AG20443 (cell line): Measurements from ENCODE around the gene ATXN10.

ENCODE experiments used
- DNase-seq: peaks from one replicate; pipeline ENCODE4 v3.0.0; 2012; ENCODE audit warnings: low spot score, mixed read lengths

ATXN10 gene

DNA sequence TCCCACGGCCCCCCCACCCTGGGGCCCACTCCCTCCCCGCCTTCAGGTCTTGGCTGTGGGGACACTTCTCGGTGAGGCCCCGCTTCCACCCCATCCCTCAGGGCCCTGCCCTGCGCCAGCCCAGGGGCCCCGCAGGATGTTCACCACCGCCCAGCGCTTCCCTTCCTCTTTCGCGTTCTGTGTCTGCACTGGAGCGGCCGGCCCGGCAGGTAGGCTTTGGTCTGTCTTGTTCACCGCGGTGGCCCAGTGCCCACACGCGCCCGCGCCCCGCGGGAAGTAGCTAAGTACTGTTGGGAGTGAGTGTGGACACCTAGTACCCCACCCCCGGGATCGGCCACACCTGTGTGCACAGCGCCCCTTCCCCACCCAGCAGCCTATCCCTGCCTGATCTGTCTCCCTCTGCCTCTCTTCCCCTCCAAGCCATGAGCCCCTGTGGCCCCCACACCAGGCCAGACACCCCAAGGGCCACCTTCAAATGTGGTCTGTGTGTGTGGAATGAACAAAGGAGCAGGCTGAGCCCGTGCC is 219.9 kb downstream of the ATXN10 start:
- no peak for DNase-seq

GRCh38 chr22:45891996-45892621 is 220.5 kb downstream of the ATXN10 start:
- no peak for DNase-seq

DNA sequence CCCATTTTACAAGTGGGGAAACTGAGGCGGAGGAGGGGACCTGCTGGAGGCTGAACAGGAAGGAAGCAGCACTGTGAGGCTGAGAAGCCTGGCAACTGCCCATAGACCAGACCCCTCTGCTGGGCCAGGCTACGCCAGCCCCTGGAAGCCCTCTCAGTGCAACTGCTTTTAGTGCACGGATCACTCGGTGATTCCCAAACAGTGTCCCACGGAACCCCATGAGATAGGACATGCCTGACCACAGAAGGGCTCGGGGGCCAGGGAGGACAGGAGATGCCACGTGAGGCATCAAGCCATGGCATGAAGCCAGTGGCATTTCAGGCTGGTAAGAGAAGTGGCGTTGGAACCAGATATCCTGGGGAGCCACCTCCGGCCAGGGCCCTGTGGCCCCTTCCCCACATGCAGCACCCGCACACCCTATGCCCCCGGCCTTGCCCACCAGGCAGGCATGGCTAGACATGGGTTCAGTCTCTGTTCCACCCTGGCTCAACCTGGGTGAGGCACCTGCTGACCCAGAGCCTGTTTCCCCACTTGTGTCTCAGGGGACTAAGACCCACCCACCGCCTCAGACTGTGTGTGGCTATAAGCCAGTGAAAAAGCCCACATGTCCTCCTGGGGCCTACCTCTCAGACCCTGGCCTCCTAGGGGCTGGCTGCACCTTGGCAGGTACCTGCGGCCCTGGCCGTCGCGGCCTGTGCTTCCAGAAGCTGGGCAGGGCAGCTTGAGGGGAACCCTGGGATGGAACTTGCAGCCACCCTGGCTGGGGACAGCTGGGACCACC is 221.2 kb downstream of the ATXN10 start:
- DNase-seq, result no peak

DNA sequence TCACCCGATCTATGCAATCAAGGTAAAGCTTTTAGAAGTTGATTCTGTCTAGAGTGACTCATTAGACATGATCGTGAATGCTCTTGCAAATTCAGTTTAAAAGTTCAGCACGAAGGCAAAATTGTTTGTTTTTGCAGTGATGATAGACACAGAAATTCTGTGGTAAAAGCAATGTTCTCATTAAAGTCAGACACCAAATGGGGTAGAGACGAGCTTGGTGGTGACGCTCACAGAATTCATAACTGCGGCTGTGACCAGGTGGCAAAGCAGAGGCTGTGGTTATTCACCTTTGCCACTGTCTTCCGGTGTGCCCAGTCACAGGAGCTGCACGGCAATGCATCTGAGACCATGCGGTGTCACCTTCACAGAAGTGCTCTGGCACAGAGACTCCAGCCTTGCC is 221.9 kb downstream of the ATXN10 start:
- no peak for DNase-seq
